GM18951 (cell line): Measurements from ENCODE around the gene SRD5A1.

ENCODE experiments used
- POLR2A ChIP-seq: IDR thresholded peaks from 4 replicates; pipeline ENCODE4 v1.6.1; 2011; ENCODE audit warnings: mild to moderate bottlenecking; ENCODE audit not compliant: insufficient read length, insufficient read depth; ENCODE audit errors: extremely low read depth
- in situ Hi-C: fragments of 300-500 bp; cut with MboI; formaldehyde crosslinking; loops from one replicate; pipeline ENCODE4 v1.12.0; 2022; ENCODE audit warnings: low sequenced_read_pairs, mixed read lengths, inconsistent platforms; ENCODE audit not compliant: unreplicated experiment

The SRD5A1 gene

DNA sequence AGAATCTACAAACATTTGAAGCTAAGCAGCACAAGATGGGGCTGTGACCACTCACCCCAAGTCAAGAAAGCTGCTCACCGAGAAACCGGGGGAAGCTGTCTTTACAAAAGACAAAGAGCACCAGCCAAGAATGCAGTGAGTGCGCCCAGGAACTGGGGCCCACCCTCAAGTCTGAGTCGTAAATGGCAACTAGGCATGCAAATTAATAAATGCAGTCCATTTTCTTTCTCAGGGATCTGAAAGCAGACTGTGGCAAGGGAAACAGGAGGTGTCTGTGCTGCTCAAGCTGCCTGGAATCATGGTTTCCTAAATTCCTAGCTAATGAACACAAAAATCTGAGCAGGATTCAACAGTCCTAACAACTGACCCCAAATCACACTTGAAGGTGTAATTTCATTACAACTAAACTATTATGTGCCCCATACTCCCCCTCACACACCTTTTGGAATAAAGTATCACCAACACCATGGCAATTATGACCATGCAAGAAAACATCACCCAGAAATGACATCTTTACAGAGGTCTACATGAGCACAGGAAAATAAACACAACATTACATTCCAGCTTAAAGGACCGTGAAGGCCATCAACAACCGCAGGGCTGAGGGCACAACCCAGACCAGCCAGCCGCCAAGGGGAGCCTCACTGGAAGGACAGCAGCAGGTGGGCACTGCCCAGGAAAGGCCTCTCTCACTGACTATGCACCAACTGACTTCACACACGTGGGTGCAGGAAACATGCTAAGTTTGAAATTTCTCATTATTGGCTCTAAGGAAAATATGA lies 18.0 kb upstream of the SRD5A1 start:
- TF ChIP-seq POLR2A, result no peak
- in situ Hi-C loops, result no loop called here

DNA sequence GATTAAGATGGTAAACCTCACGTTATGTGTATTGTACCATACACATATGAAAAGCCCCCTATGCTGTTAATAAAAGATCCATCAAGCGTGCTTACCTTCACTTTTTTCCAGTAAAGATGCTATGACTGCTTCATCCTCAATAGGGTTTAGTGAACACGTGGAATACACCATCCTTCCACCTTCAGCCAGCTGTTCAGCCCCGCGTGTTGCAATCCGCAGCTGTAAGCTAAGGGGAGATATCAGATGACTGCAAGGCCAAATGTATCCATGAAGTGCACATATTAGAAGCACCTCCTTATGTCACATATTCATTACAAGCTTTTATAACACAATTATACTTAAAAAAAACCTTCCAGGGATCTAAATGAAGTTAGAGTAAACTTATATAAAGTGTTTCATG lies 16.6 kb upstream of the SRD5A1 start:
- in situ Hi-C loops, result no loop called here
- TF ChIP-seq POLR2A, result no peak

DNA sequence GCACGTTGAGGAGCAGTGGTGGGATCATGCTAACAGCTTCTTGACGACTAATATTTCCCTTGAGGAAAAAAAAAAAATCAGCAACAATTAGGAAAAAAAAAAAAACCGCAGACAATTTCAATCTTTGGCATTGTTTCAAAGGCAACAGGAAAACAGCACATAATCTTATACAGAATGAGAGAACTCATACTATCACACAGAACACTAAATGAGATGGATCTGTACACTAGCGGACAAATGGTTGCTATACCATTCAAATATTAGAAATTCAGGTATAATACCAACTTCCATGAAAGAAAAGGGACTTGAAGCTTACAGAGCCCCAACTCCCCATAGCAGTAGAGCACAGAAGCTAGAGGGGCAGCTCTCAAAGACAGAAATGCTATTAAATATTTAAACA lies 10.0 kb upstream of the SRD5A1 start:
- no peak for TF ChIP-seq POLR2A
- in situ Hi-C loops, result loop anchor here (10.0 kb wide), 1 partner anchor 92 kb away; the partner anchor contains the start of gene TENT4A

DNA sequence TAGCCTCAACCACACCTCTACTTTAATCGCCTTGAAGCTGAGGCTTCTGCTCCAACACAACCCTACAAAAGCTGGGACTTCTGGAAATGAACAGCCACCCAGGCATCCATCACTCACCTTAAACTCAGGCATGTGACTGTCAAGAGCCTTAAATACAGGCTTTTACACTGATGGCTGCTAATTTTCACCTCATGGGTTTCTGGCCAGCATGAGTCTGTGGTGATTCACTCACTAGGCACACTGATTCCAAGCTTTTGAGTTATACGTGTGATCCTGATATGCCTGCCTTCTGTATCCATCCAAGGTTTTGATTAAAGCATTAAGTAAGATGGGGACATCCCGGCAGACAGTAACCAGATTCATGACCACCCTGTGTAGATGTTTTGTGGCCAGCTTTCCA lies 9.3 kb upstream of the SRD5A1 start:
- in situ Hi-C loops, result loop anchor here (10.0 kb wide), 1 partner anchor 91 kb away; the partner anchor contains the start of gene TENT4A
- TF ChIP-seq POLR2A, result no peak

DNA sequence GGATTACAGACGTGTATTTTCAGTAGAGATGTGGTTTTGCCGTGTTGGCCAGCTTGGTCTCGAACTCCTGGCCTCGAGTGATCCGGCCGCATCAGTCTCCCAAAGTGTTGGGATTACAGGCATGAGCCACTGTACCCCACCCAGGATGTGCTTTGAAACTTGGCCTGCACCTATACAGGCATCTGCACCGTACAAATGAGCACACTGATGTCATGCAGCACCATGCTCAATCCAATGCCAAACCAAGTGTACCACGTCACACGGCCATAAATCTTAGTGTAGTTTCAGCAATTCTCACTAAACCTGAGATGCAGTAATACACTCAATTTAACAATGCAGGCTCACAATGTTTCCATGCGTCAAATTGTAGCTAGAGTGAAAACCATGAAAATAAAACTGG lies 6.7 kb upstream of the SRD5A1 start:
- in situ Hi-C loops, result loop anchor here (10.0 kb wide), 1 partner anchor 88 kb away; the partner anchor contains the start of gene TENT4A
- no peak for TF ChIP-seq POLR2A

DNA sequence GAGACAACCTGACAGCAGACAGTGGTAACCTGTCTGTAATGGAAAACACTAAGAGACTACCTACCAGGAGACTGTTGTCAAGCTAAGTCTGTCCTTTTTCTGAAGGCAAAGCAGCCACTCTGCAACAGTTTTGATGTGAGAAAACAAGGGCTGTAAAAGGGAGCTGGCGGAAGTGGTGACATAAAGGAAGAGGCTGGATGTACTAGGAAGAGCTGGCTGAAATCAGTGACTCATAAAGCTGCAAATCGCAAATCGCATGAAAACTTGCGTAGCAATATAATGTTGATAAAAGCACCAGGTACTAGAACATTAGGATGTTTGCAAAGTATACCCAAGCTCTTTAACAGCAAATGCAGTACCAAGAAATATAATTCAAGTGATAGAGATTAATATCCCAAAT lies 1.8 kb upstream of the SRD5A1 start:
- TF ChIP-seq POLR2A, result no peak
- in situ Hi-C loops, result no loop called here

DNA sequence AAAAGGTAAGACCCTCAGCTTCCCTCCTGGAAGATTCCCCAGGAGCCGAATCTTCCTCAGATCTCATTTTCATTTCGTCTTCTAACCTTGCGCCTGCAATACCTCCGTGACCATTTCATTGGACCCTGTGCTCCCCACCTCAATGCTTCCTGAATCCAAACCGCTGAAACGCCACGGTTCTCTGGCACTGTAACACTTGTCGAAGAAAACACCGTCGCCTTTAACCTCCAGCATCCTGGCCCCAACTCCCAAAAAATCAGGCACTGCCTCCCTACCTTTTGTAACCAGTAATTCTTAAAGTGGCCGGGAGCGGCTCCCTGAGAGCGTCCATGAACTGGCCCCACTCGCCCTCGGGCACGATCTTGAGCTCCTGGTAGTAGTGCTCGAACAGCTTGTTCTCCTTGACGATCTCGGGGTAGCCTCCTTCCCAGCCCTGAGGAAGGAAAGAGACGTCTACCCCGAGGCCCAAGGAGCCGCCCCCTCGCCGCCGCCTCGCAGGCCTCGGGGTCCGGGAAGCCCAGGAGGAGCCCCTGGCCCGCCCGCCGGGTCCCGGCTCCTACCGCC lies 834 bp upstream of the SRD5A1 start:
- no peak for TF ChIP-seq POLR2A
- in situ Hi-C loops, result no loop called here

DNA sequence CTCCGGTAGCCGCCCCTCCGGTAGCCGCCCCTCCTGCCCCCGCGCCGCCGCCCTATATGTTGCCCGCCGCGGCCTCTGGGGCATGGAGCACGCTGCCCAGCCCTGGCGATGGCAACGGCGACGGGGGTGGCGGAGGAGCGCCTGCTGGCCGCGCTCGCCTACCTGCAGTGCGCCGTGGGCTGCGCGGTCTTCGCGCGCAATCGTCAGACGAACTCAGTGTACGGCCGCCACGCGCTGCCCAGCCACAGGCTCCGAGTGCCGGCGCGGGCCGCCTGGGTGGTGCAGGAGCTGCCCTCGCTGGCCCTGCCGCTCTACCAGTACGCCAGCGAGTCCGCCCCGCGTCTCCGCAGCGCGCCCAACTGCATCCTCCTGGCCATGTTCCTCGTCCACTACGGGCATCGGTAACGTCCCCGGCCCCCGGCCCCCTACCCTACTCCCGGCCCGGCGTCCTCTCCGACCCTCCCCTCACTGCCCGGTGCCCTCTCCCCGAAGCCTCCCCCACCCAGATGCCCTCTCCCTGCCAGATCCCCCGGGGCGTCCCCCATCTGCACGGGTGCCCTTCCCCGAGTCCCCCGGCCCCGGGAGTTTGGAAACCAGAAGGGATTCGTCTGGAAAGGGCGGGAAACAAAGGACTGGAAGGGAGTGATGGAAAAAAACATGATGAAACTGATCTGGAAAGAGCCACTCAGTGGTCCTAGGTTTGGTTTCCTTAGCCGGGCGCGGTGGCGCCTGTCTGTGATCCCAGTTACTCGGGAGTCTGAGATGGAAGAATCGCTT lies 417 bp downstream of the SRD5A1 start:
- TF ChIP-seq POLR2A, result peak; percentile 33
- in situ Hi-C loops, result no loop called here

DNA sequence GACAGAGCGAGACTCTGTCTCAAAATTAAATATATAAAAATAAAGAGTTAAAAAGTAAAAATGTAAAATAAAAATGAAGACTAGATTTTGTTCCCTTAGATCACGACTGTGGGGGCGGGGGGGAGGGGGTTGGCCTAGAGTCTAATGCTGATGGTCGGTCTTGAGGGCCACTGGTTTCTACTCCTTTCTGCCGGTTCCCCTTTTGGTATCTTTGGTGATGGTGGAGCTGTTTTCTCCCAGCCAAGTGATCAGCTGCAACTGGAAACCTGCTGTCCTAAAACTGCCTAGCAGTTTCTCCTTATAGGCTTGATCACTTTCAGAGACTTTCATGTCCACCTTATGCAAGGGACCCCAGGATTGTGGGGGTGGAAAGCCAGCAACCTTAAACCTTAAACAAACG lies 1.1 kb downstream of the SRD5A1 start:
- no peak for TF ChIP-seq POLR2A
- in situ Hi-C loops, result no loop called here

DNA sequence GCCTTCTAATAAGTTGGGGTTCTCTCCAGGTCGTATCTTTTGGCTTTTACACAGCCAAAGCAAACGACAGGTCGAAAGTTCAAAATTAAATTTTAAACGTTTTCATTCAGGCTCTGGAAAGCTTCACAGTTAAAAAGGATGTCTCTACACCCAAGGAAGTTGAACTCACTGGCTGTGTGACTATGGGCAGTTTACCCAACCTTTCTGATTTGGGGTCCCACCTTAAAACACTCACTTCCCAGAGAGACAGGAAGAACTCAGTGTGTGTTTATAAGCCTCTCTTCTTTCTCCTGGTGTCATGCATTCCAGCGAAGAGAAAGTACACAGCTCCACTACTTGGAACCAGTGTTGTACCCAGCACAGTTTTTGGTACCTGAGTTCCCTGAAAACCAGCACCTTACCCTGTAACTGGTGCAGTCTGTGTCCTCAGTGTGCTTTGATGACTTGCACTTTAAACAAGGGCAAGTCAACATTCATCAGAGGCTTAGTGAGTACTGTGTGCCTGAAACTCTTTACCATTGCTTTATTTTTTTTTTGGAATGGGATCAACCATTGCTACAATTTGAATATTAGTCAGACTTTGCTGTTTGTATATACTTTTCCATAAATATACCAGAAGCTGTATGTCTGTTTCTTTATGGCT lies 1.7 kb downstream of the SRD5A1 start:
- no peak for TF ChIP-seq POLR2A
- in situ Hi-C loops, result no loop called here

DNA sequence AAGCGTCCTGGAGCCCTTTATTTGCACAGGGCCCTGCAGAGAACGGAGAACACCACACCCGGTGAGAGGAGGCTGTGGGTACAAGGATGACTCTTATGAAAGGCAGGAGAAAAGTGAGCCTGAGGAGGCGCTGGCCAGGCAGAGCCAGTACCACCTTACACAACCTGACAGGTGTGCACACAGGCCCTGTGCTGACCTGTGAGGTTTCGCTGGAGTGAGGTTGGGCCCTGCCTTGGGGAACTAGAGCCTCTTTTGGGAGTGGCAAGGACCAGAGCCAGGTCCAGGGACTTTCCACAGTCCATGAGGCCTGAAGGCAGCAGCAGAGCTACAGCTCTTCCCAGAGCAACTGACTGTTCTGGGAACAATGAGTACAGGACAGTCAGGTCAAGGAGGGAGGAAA lies 3.1 kb downstream of the SRD5A1 start:
- in situ Hi-C loops, result no loop called here
- no peak for TF ChIP-seq POLR2A

DNA sequence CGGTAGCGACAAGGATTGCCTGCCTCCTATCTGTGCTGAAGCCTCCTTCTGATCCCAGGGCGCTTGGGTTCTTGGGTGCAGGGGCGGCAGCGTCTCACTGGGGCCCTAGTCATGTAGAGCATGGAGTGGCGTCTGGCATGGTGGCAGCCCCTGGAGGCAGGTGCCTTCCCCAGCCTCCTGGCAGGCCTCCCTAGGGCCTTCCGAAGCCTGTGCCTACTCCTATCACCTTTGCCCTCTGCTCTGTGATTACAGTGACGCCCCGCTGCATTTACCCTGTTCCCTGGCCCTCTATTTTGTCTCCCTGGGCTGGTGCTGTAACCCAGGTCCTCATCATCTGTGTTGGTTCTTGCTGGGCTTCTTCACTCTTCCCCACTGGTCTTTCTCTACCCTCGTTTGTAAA lies 3.8 kb downstream of the SRD5A1 start:
- in situ Hi-C loops, result no loop called here
- TF ChIP-seq POLR2A, result no peak

DNA sequence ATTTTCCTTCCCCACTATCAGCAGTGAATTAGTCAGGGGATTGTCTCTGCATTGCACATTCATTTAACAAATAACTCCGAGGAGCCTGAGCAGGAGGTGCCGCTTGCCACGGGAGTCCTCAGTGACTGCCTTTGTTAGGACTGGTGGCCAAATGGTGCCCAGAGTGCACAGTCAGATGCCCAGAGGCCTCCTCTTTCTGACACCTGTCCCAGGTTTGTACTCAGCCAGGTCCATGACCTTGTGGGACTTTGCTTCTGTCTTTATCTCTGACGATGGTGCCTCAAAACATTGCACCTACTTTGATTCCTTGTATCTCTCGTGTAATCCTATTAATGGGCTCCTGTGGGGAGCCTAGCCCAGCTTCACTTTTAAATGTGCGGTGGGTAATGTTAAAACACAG lies 4.3 kb downstream of the SRD5A1 start:
- TF ChIP-seq POLR2A, result no peak
- in situ Hi-C loops, result no loop called here
